IPS-20b (cell line): ENCODE results near the gene MARS1.
"Not testable (repeated sequence)": the region's sequence is repeated elsewhere in the genome, so short reads cannot be mapped to it uniquely, and the experiment has no call there.

Experiments used
- H3K27ac ChIP-seq: one replicate; pipeline ENCODE4 v1.5.1; 2013; ENCODE audit warnings: low read length
- H3K27me3 ChIP-seq: 2 replicates; pipeline ENCODE4 v1.6.1; 2013; ENCODE audit warnings: mild to moderate bottlenecking, low read length, inconsistent platforms; ENCODE audit not compliant: insufficient read depth
- H3K36me3 ChIP-seq: 2 replicates; pipeline ENCODE4 v1.6.1; 2013; ENCODE audit warnings: low read depth, mild to moderate bottlenecking, inconsistent platforms, low read length, moderate library complexity; ENCODE audit not compliant: insufficient read depth
- H3K4me1 ChIP-seq: 2 replicates; pipeline ENCODE4 v1.6.1; 2013; ENCODE audit warnings: mild to moderate bottlenecking, control low read depth, inconsistent platforms, low read length, moderate library complexity; ENCODE audit not compliant: insufficient read depth
- H3K4me3 ChIP-seq: 2 replicates; pipeline ENCODE4 v1.5.1; 2013; ENCODE audit warnings: mild to moderate bottlenecking, low read length, inconsistent platforms
- H3K9ac ChIP-seq: 2 replicates; pipeline ENCODE4 v1.6.1; 2013; ENCODE audit warnings: low read depth, mild to moderate bottlenecking, inconsistent platforms, low read length, moderate library complexity
- H3K9me3 ChIP-seq: 2 replicates; pipeline ENCODE4 v1.6.1; 2013; ENCODE audit warnings: mild to moderate bottlenecking, low read depth, low read length, inconsistent platforms; ENCODE audit not compliant: insufficient read depth

Gene MARS1

GRCh38 chr12:57502311-57502969 is 14.6 kb downstream of the MARS1 start:
- peaks cover 87% of the 10 kb centered on the region for H3K36me3 ChIP-seq
- H3K4me3 ChIP-seq, H3K27ac ChIP-seq, H3K9me3 ChIP-seq, H3K9ac ChIP-seq, H3K27me3 ChIP-seq, H3K4me1 ChIP-seq: not testable (repeated sequence)

GRCh38 chr12:57506541-57506940 is 18.7 kb downstream of the MARS1 start:
- H3K27ac ChIP-seq, H3K9me3 ChIP-seq, H3K27me3 ChIP-seq, H3K9ac ChIP-seq, H3K4me1 ChIP-seq, H3K4me3 ChIP-seq: not testable (repeated sequence)
- peaks cover 83% of the 10 kb centered on the region for H3K36me3 ChIP-seq

- H3K36me3 ChIP-seq, result peaks cover 83% of the 10 kb centered on the region
- not testable (repeated sequence) for H3K4me3 ChIP-seq, H3K9me3 ChIP-seq, H3K4me1 ChIP-seq, H3K9ac ChIP-seq, H3K27me3 ChIP-seq, H3K27ac ChIP-seq
Observed at GRCh38 chr12:57507796-57508195, 19.9 kb downstream of the MARS1 start.

GRCh38 chr12:57511161-57511560 is 23.3 kb downstream of the MARS1 start:
- Histone ChIP-seq H3K9ac (no peak overlapping the region), H3K9me3 (no peaks in the 10 kb centered on the region), H3K4me1 (no peaks in the 10 kb centered on the region), H3K27ac (no peak overlapping the region), H3K36me3 (peaks cover 83% of the 10 kb centered on the region), H3K4me3 (no peak overlapping the region), H3K27me3 (no peaks in the 10 kb centered on the region)

- H3K9ac ChIP-seq, result no peak overlapping the region
- H3K36me3 ChIP-seq, result peaks cover 84% of the 10 kb centered on the region
- H3K27ac ChIP-seq, result no peak overlapping the region
- no peaks in the 10 kb centered on the region for H3K9me3 ChIP-seq
- no peaks in the 10 kb centered on the region for H3K4me1 ChIP-seq
- H3K4me3 ChIP-seq, result no peak overlapping the region
- no peaks in the 10 kb centered on the region for H3K27me3 ChIP-seq
Observed at GRCh38 chr12:57511588-57512325, 23.9 kb downstream of the MARS1 start.

- Histone ChIP-seq H3K9ac (no peak overlapping the region), H3K4me3 (no peak overlapping the region), H3K9me3 (no peaks in the 10 kb centered on the region), H3K27me3 (no peaks in the 10 kb centered on the region), H3K27ac (no peak overlapping the region), H3K36me3 (peaks cover 93% of the 10 kb centered on the region), H3K4me1 (no peaks in the 10 kb centered on the region)
Observed at GRCh38 chr12:57512665-57513064, 24.8 kb downstream of the MARS1 start.

GRCh38 chr12:57513266-57513665 is 25.4 kb downstream of the MARS1 start:
- Histone ChIP-seq H3K9ac (no peak overlapping the region), H3K4me3 (no peak overlapping the region), H3K27ac (no peak overlapping the region), H3K9me3 (no peaks in the 10 kb centered on the region), H3K27me3 (no peaks in the 10 kb centered on the region), H3K4me1 (peaks cover under 1% of the 10 kb centered on the region; the same call in 1 of the 2 replicates), H3K36me3 (peaks cover 99% of the 10 kb centered on the region)

- not testable (repeated sequence) for H3K27ac ChIP-seq, H3K9me3 ChIP-seq, H3K9ac ChIP-seq, H3K4me1 ChIP-seq, H3K27me3 ChIP-seq, H3K4me3 ChIP-seq
- peaks cover 100% of the 10 kb centered on the region for H3K36me3 ChIP-seq
Observed at GRCh38 chr12:57513677-57514076, 25.8 kb downstream of the MARS1 start.

- not testable (repeated sequence) for H3K27me3 ChIP-seq, H3K4me3 ChIP-seq, H3K9me3 ChIP-seq, H3K9ac ChIP-seq, H3K4me1 ChIP-seq, H3K27ac ChIP-seq
- peaks cover 100% of the 10 kb centered on the region for H3K36me3 ChIP-seq
Observed at GRCh38 chr12:57514246-57514645, 26.4 kb downstream of the MARS1 start.

GRCh38 chr12:57514720-57515407 is 27.0 kb downstream of the MARS1 start:
- Histone ChIP-seq H3K4me3 (no peak overlapping the region), H3K9me3 (no peaks in the 10 kb centered on the region), H3K27ac (no peak overlapping the region), H3K4me1 (peaks cover 4% of the 10 kb centered on the region; the same call in 1 of the 2 replicates), H3K9ac (no peak overlapping the region), H3K27me3 (no peaks in the 10 kb centered on the region), H3K36me3 (peaks cover 94% of the 10 kb centered on the region)

GRCh38 chr12:57515408-57515933 is 27.6 kb downstream of the MARS1 start:
- Histone ChIP-seq H3K36me3 (peaks cover 88% of the 10 kb centered on the region), H3K27ac (no peak overlapping the region), H3K4me3 (no peak overlapping the region), H3K27me3 (no peaks in the 10 kb centered on the region), H3K4me1 (peaks cover 4% of the 10 kb centered on the region; the same call in 1 of the 2 replicates), H3K9ac (no peak overlapping the region), H3K9me3 (no peaks in the 10 kb centered on the region)
